ENCODE data around the gene HSDL2.
"Not testable (repeated sequence)": the region's sequence is repeated elsewhere in the genome, so short reads cannot be mapped to it uniquely, and the experiment has no call there.

The HSDL2 gene

DNA sequence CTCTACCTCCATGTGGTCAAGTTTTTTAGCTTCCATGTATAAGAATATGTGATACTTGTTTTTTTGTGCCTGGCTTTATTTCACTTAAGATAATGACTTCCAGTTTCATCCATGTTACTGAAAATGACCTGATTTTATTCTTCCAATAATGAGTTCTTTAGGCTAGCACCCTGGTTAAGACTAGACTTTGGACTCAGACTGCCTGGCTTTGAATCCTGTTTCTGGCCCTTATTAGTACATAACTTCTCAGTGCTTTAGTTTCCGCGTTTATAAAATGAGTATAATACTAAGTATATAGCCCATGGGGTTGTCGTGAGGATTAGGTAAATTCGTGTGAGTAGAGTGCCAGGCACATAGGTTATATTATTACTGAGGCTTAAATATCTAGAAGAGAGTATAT lies 125.2 kb downstream of the HSDL2 start:
- no peak for DNase-seq

DNA sequence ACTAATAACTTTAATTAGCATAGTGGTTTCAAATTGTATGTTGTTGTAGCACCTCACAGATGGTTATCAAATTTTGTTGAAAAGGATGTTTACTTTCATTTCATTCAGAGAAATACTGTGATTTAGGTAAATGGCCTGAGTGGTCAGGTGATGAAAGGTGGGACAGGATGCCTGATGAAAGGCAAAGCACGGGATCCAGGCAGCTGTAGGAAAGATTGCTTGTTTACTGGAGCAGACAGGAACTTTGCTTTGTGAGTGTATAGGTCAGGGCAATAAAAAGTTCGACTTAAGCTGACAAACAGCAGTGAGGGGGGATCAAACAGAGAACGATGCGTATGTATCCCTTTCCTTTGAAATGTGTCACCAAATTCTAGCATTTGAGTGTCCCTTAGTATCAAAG lies 125.7 kb downstream of the HSDL2 start:
- no peak for DNase-seq

- no peak for DNase-seq
Measured at GRCh38 chr9:112506571-112506970, 126.7 kb downstream of the HSDL2 start.

DNA sequence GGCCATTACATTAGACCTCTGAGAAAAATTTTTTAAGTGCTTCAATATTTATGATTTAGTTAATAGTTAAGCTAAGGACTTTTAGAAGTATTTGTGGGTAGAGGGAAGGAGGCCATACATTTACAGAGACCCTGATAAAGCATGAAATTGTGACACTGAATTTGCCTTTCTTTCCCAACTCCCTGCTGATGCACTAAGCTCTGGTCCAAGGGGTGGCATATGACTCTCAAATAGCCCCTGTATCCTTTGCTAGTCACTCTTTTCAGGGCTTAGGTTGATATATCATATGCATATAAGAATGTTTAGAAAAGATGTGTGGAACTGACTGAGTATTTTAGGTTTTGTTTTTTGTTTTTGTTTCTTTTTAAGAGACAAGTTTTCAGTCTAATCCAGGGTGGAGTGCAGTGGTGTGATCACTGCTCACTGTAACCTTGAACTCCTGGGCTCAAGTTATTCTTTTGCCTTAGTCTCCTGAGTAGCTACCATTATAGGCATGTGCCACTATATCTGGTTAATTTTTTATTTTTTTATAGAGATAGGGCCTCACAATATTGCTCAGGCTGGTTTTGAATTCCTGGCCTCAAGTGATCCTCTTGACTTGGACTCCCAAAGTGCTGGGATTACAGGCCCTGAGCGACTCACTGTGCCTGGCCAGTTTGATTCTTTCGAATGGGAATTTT lies 127.2 kb downstream of the HSDL2 start:
- DNase-seq, result no peak

- DNase-seq, result no peak
Measured at GRCh38 chr9:112508377-112508776, 128.5 kb downstream of the HSDL2 start.

GRCh38 chr9:112512377-112512776 lies 132.5 kb downstream of the HSDL2 start:
- not testable (repeated sequence) for DNase-seq

DNA sequence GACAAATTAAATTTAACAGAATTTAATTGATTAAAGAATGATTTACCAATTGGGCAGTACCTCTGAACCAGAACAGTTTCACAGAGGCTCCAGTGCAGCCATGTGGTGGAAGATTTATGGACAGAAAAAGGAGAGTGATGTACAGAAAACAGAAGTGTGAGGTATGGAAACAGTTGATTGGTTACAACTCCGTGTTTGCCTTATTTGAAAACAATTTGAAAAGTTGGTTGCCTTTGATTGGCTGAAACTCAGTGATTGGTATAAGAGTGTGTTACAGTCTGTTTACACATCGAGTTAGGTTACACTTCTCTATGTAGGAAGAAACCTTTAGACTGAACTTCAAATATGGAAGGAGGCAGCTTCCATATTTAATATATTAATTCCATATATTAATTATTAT lies 136.9 kb downstream of the HSDL2 start:
- DNase-seq, result no peak

GRCh38 chr9:112520069-112520468 lies 140.2 kb downstream of the HSDL2 start:
- DNase-seq, result no peak

DNA sequence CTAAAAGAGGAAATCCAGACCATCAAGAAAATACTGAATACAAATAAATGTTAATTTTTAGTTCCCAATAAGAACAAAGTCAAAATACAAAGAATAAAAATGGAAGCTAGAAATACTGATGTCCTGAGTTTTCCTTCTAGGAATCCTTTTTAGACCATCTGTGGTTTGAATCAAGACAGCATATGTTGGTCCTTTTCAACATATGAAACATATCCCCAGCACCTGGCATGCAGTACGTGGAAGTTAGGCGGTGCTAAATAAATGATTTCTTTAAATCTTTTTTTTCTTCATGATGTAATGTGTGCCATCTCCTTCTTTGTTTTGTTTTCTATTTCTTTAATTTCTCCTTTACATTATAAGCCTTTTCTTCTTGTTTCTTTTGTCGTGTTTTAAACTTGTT lies 140.7 kb downstream of the HSDL2 start:
- DNase-seq, result no peak
